IMR-90 (cell line): Measurements from ENCODE around the gene PAM16. TPM values are rescaled to one million over a fixed set of nuclear protein-coding genes. Genes with fewer than 3 reads are reported as not detected.

ENCODE experiments used
- FOS ChIP-seq: fragments of 150-350 bp; IDR thresholded peaks from 2 replicates; pipeline ENCODE4 v1.6.1; 2016; ENCODE audit warnings: low read depth, low read length
- RFX5 ChIP-seq: IDR thresholded peaks from 2 replicates; pipeline ENCODE4 v1.8.0; 2012; ENCODE audit warnings: low read depth, mild to moderate bottlenecking, low read length, moderate library complexity
- USF2 ChIP-seq: fragments of 150-350 bp; IDR thresholded peaks from 2 replicates; pipeline ENCODE4 v1.6.1; 2017; ENCODE audit warnings: mild to moderate bottlenecking, antibody characterized with exemption, low read length, low read depth
- polyA plus RNA-seq, 3 experiments: library from polyadenylated mRNA; depleted of rRNA; stranded (reverse); fragments of >200 nt; gene quantifications; 2 replicates each; pipeline ENCODE4 v1.2.3, GENCODE V29; 2012; ENCODE audit warnings: low replicate concordance in 1 of 3
- total RNA-seq: library from RNA; depleted of rRNA; stranded (reverse); fragments of >200 nt; gene quantifications from 2 replicates; pipeline ENCODE4 v1.2.3, GENCODE V29; 2012

PAM16 gene
- total and polyA plus RNA-seq, 2 of the 4 experiments (the other 2 are of a cell fraction): 17.9 to 48.4 TPM

DNA sequence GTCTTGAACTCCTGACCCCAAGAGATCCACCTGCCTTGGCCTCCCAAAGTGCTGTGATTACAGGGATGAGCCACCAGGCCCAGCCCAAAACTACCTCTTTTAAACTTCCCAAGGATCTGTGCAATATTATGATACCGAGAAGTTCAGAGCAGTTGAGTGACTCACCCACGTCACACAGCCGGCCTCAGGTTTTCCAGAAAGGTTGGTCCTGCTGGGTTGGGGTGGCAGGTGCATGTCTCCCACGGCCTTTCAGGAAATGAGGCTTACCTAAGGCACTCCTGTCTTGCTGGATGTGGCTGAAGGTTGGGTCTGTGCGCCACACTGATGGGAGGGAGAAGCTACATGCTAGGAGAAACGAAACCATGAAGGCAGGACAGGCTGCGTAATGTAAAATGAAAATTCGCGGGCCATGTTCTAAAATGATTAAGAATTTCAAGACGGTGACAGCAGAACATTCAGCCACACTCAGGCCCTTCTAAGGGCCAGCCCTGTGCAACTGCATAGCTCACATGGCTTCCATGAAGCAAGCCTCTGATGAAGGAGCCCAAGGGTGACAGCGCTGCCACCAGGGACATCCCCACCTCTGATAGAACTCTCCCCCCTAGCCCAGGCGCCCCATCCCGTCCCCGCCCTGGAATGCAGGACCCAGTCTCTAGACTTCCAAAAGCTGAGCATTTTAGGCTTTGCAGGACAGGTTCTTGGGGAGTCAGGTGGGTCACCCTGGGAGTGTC, 41.9 kb downstream of the PAM16 start (continued):
- TF ChIP-seq USF2: no peak
- TF ChIP-seq FOS: no peak
- no peak for TF ChIP-seq RFX5
